ENCODE measurements around the gene KCNK5.

Gene KCNK5

DNA sequence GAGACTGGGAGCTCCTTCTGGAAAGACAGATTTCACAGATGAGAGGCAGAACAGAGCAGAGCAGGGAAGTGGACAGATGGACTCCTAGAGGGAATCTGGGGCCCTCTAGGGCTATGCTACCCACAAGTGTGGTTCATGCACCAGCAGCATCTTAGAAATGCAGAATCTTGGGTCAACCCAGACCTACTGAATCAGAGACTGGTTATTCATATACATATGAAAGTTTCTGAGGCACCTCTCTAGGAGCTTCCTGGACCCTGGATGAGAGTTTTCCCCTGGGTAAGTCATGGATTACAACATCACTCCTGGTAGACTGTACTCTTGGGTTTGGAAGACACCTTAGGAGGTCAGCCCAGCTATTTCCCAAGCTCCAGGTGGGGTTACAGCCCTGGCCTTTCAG is 58.9 kb downstream of the KCNK5 start:
- Histone ChIP-seq H3K4me1 (ENCODE audit: control insufficient read depth, insufficient read depth, low read length) (no peaks in the 10 kb centered on the region), H3K36me3 (ENCODE audit: control insufficient read depth in 2 of 2, insufficient read depth in 1 of 2, low read length in 2 of 2) (no peaks in the 10 kb centered on the region), H3K4me3 (ENCODE audit: low read depth, low read length) (no peak overlapping the region), H3K27ac (ENCODE audit: extremely low read depth, low read depth, low read length) (no peak overlapping the region), H3K9me3 (ENCODE audit: control insufficient read depth, insufficient read depth, low read depth, low read length) (no peaks in the 10 kb centered on the region)
- ChIA-PET POLR2A (no interaction called here), CTCF (interaction anchor here (0.6 to 11.4 kb wide), 5 partner anchors 19 to 298 kb away, joined by 3 to 453 read pairs (median 5); no protein-coding TSS in a partner anchor)
- TF ChIP-seq, protein P1, sequence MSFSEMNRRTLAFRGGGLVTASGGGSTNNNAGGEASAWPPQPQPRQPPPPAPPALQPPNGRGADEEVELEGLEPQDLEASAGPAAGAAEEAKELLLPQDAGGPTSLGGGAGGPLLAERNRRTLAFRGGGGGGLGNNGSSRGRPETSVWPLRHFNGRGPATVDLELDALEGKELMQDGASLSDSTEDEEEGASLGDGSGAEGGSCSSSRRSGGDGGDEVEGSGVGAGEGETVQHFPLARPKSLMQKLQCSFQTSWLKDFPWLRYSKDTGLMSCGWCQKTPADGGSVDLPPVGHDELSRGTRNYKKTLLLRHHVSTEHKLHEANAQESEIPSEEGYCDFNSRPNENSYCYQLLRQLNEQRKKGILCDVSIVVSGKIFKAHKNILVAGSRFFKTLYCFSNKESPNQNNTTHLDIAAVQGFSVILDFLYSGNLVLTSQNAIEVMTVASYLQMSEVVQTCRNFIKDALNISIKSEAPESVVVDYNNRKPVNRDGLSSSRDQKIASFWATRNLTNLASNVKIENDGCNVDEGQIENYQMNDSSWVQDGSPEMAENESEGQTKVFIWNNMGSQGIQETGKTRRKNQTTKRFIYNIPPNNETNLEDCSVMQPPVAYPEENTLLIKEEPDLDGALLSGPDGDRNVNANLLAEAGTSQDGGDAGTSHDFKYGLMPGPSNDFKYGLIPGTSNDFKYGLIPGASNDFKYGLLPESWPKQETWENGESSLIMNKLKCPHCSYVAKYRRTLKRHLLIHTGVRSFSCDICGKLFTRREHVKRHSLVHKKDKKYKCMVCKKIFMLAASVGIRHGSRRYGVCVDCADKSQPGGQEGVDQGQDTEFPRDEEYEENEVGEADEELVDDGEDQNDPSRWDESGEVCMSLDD (tag by site-specific recombination; IDR thresholded peaks at IDR 0.05): no peak
- TF ChIP-seq TCF7L2 (IDR thresholded peaks at IDR 0.05; ENCODE audit: borderline replicate concordance, low read depth, low read length): no peak
- TF ChIP-seq ZNF48 (tag by site-specific recombination; IDR thresholded peaks at IDR 0.05): no peak
- TF ChIP-seq ZNF544 (tag by site-specific recombination; IDR thresholded peaks at IDR 0.05): no peak
- TF ChIP-seq ZNF658 (tag by site-specific recombination; IDR thresholded peaks at IDR 0.05): no peak
- TF ChIP-seq ZNF132 (tag by site-specific recombination; IDR thresholded peaks at IDR 0.05; ENCODE audit: borderline replicate concordance): no peak
- no peak for TF ChIP-seq ZNF202 (tag by site-specific recombination; IDR thresholded peaks at IDR 0.05; ENCODE audit: borderline replicate concordance)
- TF ChIP-seq IKZF3 (tag by site-specific recombination; IDR thresholded peaks at IDR 0.05): no peak
- no peak for TF ChIP-seq ZNF16 (tag by site-specific recombination; IDR thresholded peaks at IDR 0.05; ENCODE audit: low read depth)
- TF ChIP-seq, protein P2, sequence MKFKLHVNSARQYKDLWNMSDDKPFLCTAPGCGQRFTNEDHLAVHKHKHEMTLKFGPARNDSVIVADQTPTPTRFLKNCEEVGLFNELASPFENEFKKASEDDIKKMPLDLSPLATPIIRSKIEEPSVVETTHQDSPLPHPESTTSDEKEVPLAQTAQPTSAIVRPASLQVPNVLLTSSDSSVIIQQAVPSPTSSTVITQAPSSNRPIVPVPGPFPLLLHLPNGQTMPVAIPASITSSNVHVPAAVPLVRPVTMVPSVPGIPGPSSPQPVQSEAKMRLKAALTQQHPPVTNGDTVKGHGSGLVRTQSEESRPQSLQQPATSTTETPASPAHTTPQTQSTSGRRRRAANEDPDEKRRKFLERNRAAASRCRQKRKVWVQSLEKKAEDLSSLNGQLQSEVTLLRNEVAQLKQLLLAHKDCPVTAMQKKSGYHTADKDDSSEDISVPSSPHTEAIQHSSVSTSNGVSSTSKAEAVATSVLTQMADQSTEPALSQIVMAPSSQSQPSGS (tag by site-specific recombination; IDR thresholded peaks at IDR 0.05; ENCODE audit: low read depth): no peak
- no peak for TF ChIP-seq MEIS1 (CRISPR knock-in tag; IDR thresholded peaks at IDR 0.05; ENCODE audit: borderline replicate concordance)

DNA sequence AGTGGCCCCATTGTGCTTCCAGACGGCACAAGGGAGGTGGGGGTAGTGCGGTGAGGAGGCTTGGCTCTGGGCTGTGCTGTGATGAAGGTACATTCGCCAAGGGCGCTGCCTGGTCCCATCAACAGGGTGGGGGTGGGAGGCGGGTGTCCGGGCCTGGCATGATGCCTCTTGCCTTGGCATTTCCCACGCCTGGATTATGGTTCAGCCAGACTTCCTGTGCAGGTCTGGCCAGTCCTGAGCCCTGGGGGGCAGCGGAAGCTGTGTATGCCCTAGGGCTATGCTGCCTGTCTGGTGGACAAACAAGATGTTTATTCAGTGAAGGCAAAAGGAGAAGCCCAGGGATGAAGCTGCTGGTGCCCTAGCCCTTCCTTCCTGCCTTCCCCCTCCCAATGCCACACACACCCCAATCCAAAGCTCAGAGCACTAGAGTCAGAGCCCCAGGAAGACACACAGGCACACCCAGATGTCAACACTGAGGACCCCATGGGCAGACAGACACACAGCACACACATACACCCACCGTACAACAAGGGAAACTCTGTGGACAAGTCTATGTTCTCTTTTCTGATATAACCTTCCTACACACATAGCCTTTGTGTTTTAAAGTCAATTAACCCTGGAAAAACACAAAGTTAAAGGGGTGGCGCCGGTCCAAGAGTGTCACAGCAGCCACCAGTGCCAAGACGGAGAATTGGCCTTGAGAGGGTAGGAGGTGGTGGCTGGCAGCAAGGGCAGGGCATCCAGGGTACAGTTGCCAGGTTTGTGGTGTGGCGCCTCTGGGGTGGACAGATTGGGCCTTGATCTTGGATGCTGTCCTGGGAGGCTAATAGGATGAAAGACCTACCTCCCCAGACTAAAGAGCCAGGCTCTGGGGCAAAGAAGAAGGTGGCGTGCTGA is 59.6 kb downstream of the KCNK5 start:
- Histone ChIP-seq H3K4me1 (ENCODE audit: control insufficient read depth, insufficient read depth, low read length) (no peaks in the 10 kb centered on the region), H3K36me3 (ENCODE audit: control insufficient read depth in 2 of 2, insufficient read depth in 1 of 2, low read length in 2 of 2) (no peaks in the 10 kb centered on the region), H3K9me3 (ENCODE audit: control insufficient read depth, insufficient read depth, low read depth, low read length) (no peaks in the 10 kb centered on the region), H3K4me3 (ENCODE audit: low read depth, low read length) (no peak overlapping the region), H3K27ac (ENCODE audit: extremely low read depth, low read depth, low read length) (no peak overlapping the region)
- TF ChIP-seq ZNF501 (tag by site-specific recombination; IDR thresholded peaks at IDR 0.05) (no peak), YY1 (tag by site-specific recombination; IDR thresholded peaks at IDR 0.05) (no peak), ZNF24 (tag by site-specific recombination; IDR thresholded peaks at IDR 0.05) (no peak), ZNF514 (tag by site-specific recombination; IDR thresholded peaks at IDR 0.05) (no peak)
- CTCF ChIA-PET: interaction anchor here (0.6 to 11.4 kb wide), 10 partner anchors 13 to 504 kb away, joined by 3 to 453 read pairs (median 5); no protein-coding TSS in a partner anchor
- POLR2A ChIA-PET: no interaction called here

DNA sequence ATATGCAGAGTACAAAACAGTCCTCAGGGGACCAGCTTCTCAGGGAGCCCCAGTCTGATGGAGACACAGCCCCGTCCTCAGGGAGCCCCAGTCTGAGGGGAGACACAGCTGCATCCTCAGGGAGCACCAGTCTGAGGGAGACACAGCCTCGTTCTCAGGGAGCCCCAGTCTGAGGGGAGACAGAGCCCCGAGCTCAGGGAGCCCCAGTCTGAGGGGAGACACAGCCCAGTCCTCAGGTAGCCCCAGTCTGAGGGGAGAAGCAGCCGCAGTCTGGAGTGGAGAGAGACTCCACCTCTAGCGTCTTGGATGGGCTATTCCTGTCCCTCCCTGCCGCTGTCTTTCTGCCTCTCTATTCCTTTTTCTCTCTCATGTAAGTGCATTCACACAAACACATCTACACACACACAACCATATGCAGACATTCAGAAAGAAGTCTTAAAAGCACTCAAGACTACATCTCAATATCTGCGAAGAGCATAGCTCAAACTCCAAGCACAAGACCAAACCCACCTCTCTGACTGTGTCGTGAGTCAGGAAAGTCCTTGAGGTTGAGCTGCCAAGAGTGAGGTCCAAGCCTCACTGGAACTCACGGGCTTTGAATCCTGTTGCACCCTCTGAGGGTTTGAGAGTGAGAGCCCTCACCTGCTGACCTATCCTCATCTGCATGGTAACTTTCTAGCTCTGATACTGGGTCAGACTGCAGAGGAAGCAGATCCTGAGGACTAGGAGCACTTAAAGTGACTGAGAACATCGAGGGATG is 61.2 kb downstream of the KCNK5 start:
- H3K9me3 ChIP-seq (ENCODE audit: control insufficient read depth, insufficient read depth, low read depth, low read length): no peaks in the 10 kb centered on the region
- H3K36me3 ChIP-seq (ENCODE audit: control insufficient read depth in 2 of 2, insufficient read depth in 1 of 2, low read length in 2 of 2): no peaks in the 10 kb centered on the region
- H3K4me3 ChIP-seq (ENCODE audit: low read depth, low read length): no peak overlapping the region
- no peak overlapping the region for H3K27ac ChIP-seq (ENCODE audit: extremely low read depth, low read depth, low read length)
- ChIA-PET CTCF (interaction anchor here (0.6 to 11.4 kb wide), 14 partner anchors 9 to 495 kb away, joined by 3 to 453 read pairs (median 5); partner anchors contain the start of gene KCNK5), POLR2A (no interaction called here)
- H3K4me1 ChIP-seq (ENCODE audit: control insufficient read depth, insufficient read depth, low read length): no peaks in the 10 kb centered on the region
- TF ChIP-seq, protein P3, sequence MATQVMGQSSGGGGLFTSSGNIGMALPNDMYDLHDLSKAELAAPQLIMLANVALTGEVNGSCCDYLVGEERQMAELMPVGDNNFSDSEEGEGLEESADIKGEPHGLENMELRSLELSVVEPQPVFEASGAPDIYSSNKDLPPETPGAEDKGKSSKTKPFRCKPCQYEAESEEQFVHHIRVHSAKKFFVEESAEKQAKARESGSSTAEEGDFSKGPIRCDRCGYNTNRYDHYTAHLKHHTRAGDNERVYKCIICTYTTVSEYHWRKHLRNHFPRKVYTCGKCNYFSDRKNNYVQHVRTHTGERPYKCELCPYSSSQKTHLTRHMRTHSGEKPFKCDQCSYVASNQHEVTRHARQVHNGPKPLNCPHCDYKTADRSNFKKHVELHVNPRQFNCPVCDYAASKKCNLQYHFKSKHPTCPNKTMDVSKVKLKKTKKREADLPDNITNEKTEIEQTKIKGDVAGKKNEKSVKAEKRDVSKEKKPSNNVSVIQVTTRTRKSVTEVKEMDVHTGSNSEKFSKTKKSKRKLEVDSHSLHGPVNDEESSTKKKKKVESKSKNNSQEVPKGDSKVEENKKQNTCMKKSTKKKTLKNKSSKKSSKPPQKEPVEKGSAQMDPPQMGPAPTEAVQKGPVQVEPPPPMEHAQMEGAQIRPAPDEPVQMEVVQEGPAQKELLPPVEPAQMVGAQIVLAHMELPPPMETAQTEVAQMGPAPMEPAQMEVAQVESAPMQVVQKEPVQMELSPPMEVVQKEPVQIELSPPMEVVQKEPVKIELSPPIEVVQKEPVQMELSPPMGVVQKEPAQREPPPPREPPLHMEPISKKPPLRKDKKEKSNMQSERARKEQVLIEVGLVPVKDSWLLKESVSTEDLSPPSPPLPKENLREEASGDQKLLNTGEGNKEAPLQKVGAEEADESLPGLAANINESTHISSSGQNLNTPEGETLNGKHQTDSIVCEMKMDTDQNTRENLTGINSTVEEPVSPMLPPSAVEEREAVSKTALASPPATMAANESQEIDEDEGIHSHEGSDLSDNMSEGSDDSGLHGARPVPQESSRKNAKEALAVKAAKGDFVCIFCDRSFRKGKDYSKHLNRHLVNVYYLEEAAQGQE (tag by site-specific recombination; IDR thresholded peaks at IDR 0.05): no peak
- TF ChIP-seq ZNF48 (tag by site-specific recombination; IDR thresholded peaks at IDR 0.05) (no peak), ZNF114 (tag by site-specific recombination; IDR thresholded peaks at IDR 0.05) (no peak), OVOL3 (tag by site-specific recombination; IDR thresholded peaks at IDR 0.05) (no peak)
- TF ChIP-seq, protein P1 (tag by site-specific recombination; IDR thresholded peaks at IDR 0.05): no peak

All from HEK293 (cell line).